Measurements from ENCODE around the gene SLC6A17.

SLC6A17 gene

DNA sequence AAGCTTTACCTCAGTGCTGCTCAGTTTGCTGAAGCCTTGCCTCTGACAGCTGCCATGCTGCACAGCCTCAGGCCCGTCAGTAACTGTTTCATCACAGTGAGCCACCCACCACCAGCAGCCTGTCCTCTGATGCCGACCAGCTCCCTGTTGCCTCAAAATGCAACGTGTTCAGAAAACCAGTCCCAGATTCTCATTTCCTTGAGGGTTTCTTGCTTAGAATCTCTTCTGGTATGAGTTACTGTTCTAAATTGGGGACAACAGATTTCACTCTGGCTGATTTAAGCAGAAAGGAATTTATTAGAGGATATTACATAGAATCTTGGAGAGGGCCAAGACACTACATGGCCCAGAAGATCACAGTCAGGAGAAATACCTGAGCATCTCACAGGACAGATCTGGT is 27.1 kb upstream of the SLC6A17 start:
- Histone ChIP-seq H3K36me3 (replicated peaks; ENCODE audit: insufficient read depth, low read length) (no peaks in the 10 kb centered on the region), H3K4me1 (ENCODE audit: low read length) (no peaks in the 10 kb centered on the region), H3K27ac (ENCODE audit: low read length) (no peak overlapping the region), H3K4me3 (ENCODE audit: low read length) (no peak overlapping the region), H3K9me3 (replicated peaks; ENCODE audit: insufficient read depth, low read length) (no peaks in the 10 kb centered on the region), H3K4me2 (ENCODE audit: low read depth, low read length) (no peak overlapping the region), H3F3A (ENCODE audit: insufficient read depth, low read length) (no peaks in the 10 kb centered on the region), H3K27me3 (replicated peaks; ENCODE audit: insufficient read depth, low read length) (no peaks in the 10 kb centered on the region), H3K79me2 (ENCODE audit: low read length) (no peaks in the 10 kb centered on the region), H3K9me2 (replicated peaks; ENCODE audit: insufficient read depth, low read length) (no peaks in the 10 kb centered on the region), H4K20me1 (ENCODE audit: insufficient read depth, low read length) (no peaks in the 10 kb centered on the region), H3K9ac (ENCODE audit: low read length) (no peak overlapping the region), H2AFZ (ENCODE audit: low read length) (no peak overlapping the region)
- TF ChIP-seq EZH2 (optimal IDR thresholded peaks at IDR 0.05; ENCODE audit: low read depth, low read length) (no peak), EZH2phosphoT487 (IDR thresholded peaks at IDR 0.05; ENCODE audit: low read length) (no peak)
- TF ChIP-seq, protein P1, sequence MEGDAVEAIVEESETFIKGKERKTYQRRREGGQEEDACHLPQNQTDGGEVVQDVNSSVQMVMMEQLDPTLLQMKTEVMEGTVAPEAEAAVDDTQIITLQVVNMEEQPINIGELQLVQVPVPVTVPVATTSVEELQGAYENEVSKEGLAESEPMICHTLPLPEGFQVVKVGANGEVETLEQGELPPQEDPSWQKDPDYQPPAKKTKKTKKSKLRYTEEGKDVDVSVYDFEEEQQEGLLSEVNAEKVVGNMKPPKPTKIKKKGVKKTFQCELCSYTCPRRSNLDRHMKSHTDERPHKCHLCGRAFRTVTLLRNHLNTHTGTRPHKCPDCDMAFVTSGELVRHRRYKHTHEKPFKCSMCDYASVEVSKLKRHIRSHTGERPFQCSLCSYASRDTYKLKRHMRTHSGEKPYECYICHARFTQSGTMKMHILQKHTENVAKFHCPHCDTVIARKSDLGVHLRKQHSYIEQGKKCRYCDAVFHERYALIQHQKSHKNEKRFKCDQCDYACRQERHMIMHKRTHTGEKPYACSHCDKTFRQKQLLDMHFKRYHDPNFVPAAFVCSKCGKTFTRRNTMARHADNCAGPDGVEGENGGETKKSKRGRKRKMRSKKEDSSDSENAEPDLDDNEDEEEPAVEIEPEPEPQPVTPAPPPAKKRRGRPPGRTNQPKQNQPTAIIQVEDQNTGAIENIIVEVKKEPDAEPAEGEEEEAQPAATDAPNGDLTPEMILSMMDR (IDR thresholded peaks at IDR 0.05; ENCODE audit: low read length): no peak
- DNase-seq: no peak

DNA sequence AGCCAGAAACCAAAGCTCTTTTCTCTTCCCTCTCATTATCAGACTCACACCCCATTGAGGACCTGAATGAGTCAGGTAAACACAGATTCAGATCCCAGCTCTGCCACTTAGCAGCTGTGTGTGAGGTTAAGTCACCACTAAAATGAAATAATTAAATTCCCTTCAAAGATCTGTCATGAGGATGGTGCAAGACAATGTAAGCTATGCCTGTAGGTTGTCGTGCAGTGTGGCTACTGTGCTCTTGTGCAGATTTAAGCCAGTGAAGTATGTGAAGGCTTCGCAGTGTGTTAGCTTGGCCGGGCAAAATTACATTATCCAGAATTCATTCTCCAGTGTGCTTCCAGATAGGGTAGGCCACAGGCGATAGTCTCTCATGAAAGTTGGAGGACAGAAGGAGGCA is 24.5 kb upstream of the SLC6A17 start:
- Histone ChIP-seq H3K9ac (ENCODE audit: low read length) (no peak overlapping the region), H3K9me2 (replicated peaks; ENCODE audit: insufficient read depth, low read length) (no peaks in the 10 kb centered on the region), H3K27ac (ENCODE audit: low read length) (no peak overlapping the region), H3F3A (ENCODE audit: insufficient read depth, low read length) (no peaks in the 10 kb centered on the region), H3K27me3 (replicated peaks; ENCODE audit: insufficient read depth, low read length) (no peaks in the 10 kb centered on the region), H3K4me2 (ENCODE audit: low read depth, low read length) (no peak overlapping the region), H3K4me3 (ENCODE audit: low read length) (no peak overlapping the region), H2AFZ (ENCODE audit: low read length) (no peak overlapping the region), H3K9me3 (replicated peaks; ENCODE audit: insufficient read depth, low read length) (no peaks in the 10 kb centered on the region), H4K20me1 (ENCODE audit: insufficient read depth, low read length) (no peaks in the 10 kb centered on the region), H3K79me2 (ENCODE audit: low read length) (no peaks in the 10 kb centered on the region), H3K4me1 (ENCODE audit: low read length) (no peaks in the 10 kb centered on the region), H3K36me3 (replicated peaks; ENCODE audit: insufficient read depth, low read length) (no peaks in the 10 kb centered on the region)
- DNase-seq: no peak
- TF ChIP-seq EZH2phosphoT487 (IDR thresholded peaks at IDR 0.05; ENCODE audit: low read length) (no peak), EZH2 (optimal IDR thresholded peaks at IDR 0.05; ENCODE audit: low read depth, low read length) (no peak)
- TF ChIP-seq, protein P1 (IDR thresholded peaks at IDR 0.05; ENCODE audit: low read length): no peak

DNA sequence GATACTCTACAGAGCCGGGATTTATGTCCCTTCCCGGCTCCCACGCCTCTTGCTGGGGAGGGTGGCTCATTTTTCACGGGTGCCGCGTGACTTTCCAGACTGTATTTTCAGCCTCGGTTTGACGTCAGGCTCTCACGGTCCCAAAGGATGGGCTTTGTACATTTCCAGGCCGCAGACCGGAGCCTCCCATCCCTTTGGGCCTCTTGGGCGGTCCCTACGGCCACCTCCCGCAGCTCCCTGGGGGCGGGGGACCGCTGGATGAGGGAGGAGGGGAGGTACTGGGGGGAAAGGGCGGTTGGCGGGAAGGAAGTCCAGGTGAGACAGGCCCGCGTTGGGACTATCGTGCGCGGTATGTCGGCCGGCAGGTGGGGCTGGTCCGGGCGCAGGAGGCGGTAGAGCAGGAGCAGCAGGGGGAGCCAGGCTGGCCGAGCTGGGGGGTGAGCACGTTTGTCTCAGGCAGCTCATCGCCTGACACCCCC is 20.1 kb upstream of the SLC6A17 start:
- H3K27me3 ChIP-seq (replicated peaks; ENCODE audit: insufficient read depth, low read length): no peaks in the 10 kb centered on the region
- DNase-seq: no peak
- TF ChIP-seq EZH2phosphoT487 (IDR thresholded peaks at IDR 0.05; ENCODE audit: low read length) (no peak), EZH2 (optimal IDR thresholded peaks at IDR 0.05; ENCODE audit: low read depth, low read length) (no peak)
- TF ChIP-seq, protein P1 (IDR thresholded peaks at IDR 0.05; ENCODE audit: low read length): no peak

More for the DNA sequence above, 20.1 kb upstream of the SLC6A17 start:
- H3K27ac ChIP-seq (ENCODE audit: low read length): no peak overlapping the region
- no peaks in the 10 kb centered on the region for H3K36me3 ChIP-seq (replicated peaks; ENCODE audit: insufficient read depth, low read length)
- H3F3A ChIP-seq (ENCODE audit: insufficient read depth, low read length): no peaks in the 10 kb centered on the region
- no peaks in the 10 kb centered on the region for H3K9me3 ChIP-seq (replicated peaks; ENCODE audit: insufficient read depth, low read length)
- no peak overlapping the region for H3K4me2 ChIP-seq (ENCODE audit: low read depth, low read length)
- H2AFZ ChIP-seq (ENCODE audit: low read length): no peak overlapping the region
- no peaks in the 10 kb centered on the region for H3K79me2 ChIP-seq (ENCODE audit: low read length)
- H3K4me1 ChIP-seq (ENCODE audit: low read length): no peaks in the 10 kb centered on the region
- H3K9me2 ChIP-seq (replicated peaks; ENCODE audit: insufficient read depth, low read length): no peaks in the 10 kb centered on the region
- H3K9ac ChIP-seq (ENCODE audit: low read length): no peak overlapping the region
- no peaks in the 10 kb centered on the region for H4K20me1 ChIP-seq (ENCODE audit: insufficient read depth, low read length)
- no peak overlapping the region for H3K4me3 ChIP-seq (ENCODE audit: low read length)

Data from MM.1S (cell line).